Ecto neural progenitor cell (in vitro differentiated cells): ENCODE results near the gene GAGE12J.
"Not testable (repeated sequence)": the region's sequence is repeated elsewhere in the genome, so short reads cannot be mapped to it uniquely, and the experiment has no call there.

ENCODE experiments used
- DNase-seq: peaks from one replicate; pipeline ENCODE4 v3.0.0-alpha.2; 2018; ENCODE audit warnings: low spot score

Gene GAGE12J

DNA sequence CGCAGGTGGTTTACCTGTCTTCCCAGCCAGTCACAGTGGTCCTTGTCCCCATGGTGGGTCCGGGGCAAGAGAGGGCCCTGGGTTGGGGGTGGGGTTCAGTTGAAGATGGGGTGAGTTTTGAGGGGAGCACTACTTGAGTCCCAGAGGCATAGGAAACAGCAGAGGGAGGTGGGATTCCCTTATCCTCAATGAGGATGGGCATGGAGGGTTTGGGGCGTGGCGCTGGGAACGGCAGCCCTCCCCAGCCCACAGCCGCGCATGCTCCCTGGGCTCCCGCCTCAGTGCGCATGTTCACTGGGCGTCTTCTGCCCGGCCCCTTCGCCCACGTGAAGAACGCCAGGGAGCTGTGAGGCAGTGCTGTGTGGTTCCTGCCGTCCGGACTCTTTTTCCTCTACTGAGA lies at the start of gene GAGE12J:
GAGE12J (plus strand) TSS at position 301 of the 400 bp plus-strand sequence. CDS start 1,157 bp downstream, outside the sequence.
- not testable (repeated sequence) for DNase-seq

GRCh38 chrX:49272421-49272820 lies 49.4 kb upstream of the GAGE12J start:
- no peak for DNase-seq

- DNase-seq = no peak
Measured at GRCh38 chrX:49273181-49273727, 48.6 kb upstream of the GAGE12J start.

DNA sequence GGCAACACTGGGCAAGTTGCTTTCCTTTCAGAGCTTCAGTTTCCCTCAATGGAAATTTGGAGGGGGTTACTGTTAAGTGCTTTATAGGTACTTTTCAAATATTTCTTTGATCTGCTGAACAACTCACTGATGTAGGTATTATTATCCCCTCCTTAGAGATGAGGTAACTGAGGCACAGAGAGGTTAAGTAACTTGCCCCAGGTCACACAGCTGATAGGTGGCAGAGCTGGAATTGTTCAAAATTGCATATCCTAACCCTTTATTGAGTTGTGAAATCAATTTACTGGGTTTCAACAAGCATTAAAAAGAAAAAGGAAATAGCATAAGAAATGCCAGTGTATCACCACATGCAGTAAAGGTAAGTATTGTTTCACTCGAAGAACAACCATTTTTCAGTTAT lies 45.6 kb upstream of the GAGE12J start:
- DNase-seq = no peak

DNA sequence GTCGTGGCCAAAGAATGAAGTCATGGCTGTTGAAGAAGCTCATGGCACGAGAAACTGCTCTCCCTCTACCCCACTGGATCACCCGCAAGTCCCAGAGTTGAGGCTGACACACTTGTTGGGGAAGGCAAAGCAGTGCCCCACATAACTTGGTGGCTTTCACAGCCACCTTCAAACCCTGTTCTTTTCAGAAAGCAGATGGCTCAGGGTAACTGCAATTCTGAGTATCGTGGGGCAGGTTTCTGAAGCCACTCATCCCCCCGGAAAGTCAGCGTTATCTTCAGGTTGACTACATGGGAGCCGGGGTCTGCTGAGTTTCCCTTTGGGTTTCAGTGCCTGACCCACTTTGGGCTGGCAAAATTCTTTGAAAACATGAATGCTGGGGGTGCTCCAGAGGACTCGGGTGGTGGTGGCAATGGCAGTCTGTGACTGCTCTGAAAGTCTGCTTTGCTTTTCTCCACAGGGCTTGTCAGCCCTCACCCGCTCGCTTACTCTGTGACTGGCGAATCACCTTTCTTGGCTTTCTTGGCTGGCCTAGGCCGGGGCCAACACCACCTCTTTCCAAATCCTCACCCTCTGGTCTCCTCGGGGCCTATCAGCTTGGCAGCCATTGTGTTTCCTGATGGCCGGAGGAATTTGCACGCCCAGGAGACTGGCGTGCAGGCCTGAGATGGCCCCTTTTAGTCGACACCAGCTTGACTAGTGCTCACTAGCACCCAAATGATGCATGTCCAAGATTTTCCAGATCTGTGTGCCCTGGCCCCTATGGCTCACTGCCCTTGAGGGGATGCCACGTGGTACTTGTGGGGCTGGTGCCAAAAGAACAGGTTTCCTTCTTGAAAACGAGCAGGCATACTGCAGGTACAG lies 44.9 kb upstream of the GAGE12J start:
- peak; percentile 37 for DNase-seq

DNA sequence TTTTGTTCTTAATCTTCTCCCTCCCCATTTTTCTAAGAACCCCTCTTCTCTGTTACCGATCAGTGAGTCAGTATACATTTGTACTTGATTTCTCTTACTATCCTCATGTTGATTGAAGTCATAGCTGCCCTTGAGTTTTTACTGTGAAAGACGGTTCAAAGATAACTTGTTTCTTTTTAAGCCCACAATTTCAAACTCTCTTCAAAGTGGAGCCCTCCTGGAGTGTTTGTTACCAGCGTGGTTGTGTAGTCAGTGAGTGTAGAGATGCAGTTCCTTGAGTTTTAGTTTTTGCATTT lies 44.4 kb upstream of the GAGE12J start:
- no peak for DNase-seq

GRCh38 chrX:49278081-49278480 lies 43.8 kb upstream of the GAGE12J start:
- DNase-seq = no peak

GRCh38 chrX:49282647-49283011 lies 39.2 kb upstream of the GAGE12J start:
- DNase-seq = no peak

DNA sequence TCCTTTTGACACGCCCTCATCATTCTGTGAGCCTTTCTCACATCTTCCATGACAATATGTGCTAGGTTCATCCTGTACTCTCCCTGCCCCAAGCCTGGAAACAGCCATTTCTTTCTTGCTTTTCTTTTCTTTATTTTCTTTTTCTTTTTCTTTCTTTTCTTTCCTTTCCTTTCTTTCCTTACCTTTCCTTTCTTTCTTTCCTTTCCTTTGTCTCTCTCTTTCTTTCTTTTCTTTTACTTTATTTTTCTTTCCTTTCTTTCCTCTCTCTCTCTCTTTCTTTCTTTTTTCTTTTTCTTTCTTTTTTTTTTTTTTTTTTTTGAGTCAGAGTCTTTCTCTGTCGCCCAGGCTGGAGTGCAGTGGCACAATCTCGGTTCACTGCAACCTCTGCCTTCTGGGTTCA lies 37.6 kb upstream of the GAGE12J start:
- DNase-seq = no peak

GRCh38 chrX:49286136-49286535 lies 35.7 kb upstream of the GAGE12J start:
- no peak for DNase-seq

DNA sequence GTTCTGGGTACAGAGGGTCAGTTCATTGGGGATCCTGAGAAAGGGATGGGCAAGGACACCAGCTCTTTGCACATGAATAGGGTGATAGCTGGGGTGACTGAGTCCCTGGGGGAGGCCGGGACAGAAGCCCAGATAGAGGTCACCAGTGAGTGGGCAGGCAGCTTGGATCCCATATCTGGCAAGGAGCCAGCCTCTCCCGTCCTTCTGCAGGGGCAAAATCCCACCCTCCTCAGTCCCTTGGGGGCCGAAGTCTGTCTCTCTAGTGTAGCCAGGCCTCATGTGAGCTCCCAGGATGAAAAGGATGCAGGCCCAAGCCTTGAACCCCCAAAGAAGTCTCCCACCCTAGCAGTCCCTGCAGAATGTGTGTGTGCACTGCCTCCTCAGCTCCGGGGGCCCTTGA lies 35.3 kb upstream of the GAGE12J start:
- DNase-seq = no peak

DNA sequence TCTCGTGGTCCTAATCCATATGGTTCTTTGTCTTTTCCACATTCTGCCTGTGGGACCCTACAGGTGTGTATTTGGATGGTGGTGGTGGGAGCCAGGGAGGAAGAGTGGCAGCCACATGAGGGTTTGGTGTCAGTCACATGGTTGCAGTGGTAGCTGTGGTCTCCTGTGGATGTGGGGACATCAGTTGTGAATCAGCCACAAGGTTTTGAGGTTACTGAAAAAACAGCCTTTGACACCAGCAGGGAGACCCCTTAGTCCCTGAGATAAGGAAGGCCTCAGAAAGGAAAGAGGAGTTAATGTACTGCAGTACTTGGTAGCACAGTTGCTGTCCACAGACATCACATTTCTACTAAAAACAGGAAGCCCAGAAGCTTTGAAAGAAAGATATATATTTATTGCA lies 34.2 kb upstream of the GAGE12J start:
- DNase-seq = no peak

- DNase-seq = no peak
Measured at GRCh38 chrX:49290215-49290614, 31.6 kb upstream of the GAGE12J start.

- peak; percentile 70 for DNase-seq
Measured at GRCh38 chrX:49291615-49292337, 30.1 kb upstream of the GAGE12J start.

- no peak for DNase-seq
Measured at GRCh38 chrX:49292400-49293362, 29.2 kb upstream of the GAGE12J start.

DNA sequence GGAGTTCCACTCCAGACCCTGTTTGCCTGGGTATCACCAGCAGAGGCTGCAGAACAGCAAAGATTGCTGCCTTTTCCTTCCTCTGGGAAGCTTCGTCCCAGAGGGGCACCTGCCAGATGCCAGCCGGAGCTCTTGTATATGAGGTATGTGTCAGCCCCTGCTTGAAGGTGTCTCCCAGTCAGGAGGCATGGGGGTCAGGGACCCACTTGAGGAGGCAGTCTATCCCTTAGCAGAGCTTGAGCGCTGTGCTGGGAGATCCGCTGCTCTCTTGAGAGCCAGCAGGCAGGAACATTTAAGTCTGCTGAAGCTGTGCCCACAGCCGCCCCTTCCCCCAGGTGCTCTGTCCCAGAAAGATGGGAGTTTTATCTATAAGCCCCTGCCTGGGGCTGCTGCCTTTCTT lies 22.5 kb upstream of the GAGE12J start:
- DNase-seq = not testable (repeated sequence)

DNA sequence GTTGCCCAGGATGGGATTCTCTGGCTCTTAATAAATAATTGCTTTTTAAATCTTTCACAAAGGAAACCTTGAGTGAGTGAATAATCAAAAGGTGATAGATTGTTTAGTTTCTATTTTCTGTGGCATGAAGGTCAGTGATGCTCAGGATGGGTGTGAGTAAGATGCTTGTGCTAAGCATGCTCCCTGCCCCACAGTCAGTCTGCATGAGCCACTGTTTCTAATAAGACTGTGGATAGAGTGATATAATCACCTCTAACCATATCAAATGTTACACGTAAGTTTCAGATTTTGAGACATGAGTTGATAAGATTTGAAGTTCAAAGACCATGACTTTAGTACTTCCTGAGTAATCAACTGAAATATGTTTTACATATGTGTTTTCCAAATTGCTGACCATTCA lies 21.1 kb upstream of the GAGE12J start:
- no peak for DNase-seq

DNA sequence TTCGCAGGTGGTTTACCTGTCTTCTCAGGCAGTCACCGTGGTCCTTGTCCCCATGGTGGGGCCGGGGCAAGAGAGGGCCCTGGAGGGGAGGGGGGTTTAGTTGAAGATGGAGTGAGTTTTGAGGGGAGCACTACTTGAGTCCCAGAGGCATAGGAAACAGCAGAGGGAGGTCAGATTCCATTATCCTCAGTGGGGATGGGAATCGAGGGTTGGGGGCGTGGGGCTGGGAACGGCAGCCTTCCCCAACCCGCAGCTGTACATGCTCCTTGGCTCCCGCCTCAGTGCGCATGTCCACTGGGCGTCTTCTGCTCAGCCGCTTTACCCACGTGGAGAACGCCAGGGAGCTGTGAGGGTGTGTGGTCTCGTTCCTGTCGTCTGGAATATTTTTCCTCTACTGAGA lies 18.5 kb upstream of the GAGE12J start, which contains the start of gene GAGE10:
GAGE10 (plus strand) TSS at position 301 of the 400 bp plus-strand sequence. CDS start 1,214 bp downstream, outside the sequence.
- no peak for DNase-seq

GRCh38 chrX:49307775-49308174 lies 14.1 kb upstream of the GAGE12J start:
- not testable (repeated sequence) for DNase-seq

- no peak for DNase-seq
Measured at GRCh38 chrX:49308604-49309269, 13.1 kb upstream of the GAGE12J start.

DNA sequence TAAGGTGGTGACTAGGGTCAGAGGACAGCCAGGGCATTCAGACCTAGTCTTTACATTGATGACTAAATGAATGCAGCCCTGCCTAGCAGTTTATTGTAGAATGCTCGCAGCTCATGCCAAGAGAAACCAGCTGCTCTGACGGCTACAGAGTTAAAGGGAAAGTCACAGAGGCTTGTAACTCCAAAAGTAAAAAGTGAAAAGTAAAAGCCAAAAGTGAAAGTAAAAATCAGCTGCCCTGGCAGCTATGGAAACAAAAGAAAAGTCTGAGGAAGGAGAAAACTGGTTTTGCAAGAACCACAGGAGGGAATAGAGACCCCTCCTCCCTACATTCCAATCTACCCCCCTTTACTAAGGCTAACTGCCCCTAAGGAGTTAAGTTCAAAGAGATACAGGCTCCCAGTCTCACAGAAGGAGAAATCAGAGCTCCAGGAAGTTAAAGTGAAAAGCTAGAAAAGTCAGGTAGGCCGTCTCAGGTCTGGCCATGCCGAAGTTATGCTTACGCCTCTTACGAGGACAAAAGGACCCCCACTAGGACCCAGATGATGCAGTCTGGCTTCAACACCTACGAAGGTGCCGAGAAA lies 12.3 kb upstream of the GAGE12J start:
- no peak for DNase-seq
